Activated T-cell treated with anti-CD3 and anti-CD28 coated beads, Interleukin-2, amount 50 U/mL, for 1 hour (primary cell): Measurements from ENCODE around the gene PRDM16.

Experiments
- DNase-seq: peaks from one replicate; pipeline ENCODE4 v3.0.0-alpha.2; 2020

PRDM16 gene

DNA sequence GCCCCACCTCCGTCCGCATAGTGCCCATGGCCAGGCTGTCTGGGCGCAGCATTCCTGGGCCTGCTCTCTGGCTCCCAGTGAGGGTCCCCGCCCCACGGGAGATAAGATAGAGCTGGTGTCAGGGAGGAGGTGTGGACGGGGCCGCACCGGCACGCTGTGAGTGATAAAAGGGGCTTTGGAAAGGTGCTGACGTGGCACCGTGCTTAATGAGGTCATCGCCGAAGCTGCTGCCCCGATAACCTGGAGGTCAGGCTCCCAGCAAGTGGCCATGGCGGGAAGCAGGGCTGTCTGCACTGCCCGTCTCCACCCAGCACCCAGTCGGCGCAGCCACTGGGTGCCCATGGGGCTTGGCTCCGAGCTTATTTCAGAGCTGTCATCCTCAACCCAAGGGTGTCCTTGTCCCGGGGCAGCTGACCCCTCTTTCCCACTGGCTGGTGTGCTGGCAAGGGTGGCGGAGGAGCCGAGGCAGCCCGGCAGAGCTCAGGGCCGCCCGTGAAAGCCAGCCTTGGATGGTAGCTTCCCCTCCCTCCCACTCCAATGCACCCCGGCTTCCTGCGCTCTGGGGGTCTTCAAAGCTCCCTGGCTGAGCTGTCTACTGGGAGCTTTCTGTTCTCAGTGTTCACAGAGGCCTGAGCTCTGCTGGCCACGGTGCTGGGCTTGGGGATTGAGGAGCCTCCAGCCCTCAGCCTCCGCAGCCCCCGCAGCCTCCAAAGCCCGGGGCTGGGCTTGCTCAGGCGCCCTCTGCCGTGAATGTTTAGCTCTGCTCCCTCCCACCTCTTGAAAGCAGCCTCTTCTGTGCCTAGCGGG lies 280.4 kb downstream of the PRDM16 start:
- DNase-seq: no peak

- no peak for DNase-seq
These were observed 280.9 kb downstream of the PRDM16 start for GRCh38 chr1:3349968-3350299.

- DNase-seq: no peak
These were observed 281.7 kb downstream of the PRDM16 start for GRCh38 chr1:3350506-3351261.

GRCh38 chr1:3351449-3352298 lies 282.7 kb downstream of the PRDM16 start:
- no peak for DNase-seq

GRCh38 chr1:3352299-3352951 lies 283.4 kb downstream of the PRDM16 start:
- DNase-seq: no peak

- no peak for DNase-seq
These were observed 283.9 kb downstream of the PRDM16 start for GRCh38 chr1:3352952-3353331.

DNA sequence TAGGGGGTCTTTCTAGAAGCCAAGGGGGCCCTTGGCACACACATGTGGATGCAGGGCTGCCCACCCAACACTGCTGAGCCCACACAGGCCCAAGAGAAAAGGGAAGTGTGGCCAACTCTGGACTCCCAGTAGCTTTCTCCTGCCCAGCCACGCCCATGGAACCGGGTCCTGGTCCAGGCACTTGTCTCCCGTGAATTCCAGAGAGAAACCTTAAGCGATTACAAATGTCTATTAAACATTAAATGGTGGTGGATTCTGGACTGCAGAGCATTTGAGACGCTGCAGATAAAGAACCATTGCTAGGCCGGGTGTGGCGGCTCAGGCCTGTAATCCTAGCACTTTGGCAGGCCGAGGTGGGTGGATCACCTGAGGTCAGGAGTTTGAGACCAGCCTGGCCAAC lies 284.9 kb downstream of the PRDM16 start:
- DNase-seq: no peak

DNA sequence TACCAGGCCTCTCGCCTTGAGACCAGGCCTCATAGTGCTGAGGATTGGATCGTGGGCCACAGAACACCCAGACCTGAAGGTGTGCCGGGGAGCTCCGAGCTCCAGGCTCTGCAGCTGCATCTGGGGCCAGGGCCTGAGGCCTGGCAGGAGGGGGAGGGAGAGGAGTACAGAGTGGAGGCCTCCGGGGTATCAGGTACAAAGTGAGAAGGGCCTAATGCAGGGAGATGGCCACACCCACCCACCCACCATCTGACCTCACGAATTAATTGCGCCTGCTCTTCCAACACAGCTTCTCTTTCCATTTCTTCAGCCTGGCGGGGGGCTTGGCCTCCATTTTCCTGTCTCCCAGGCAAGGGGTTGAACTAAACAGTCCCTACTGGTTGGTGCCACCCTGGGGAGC lies 286.1 kb downstream of the PRDM16 start:
- DNase-seq: no peak

DNA sequence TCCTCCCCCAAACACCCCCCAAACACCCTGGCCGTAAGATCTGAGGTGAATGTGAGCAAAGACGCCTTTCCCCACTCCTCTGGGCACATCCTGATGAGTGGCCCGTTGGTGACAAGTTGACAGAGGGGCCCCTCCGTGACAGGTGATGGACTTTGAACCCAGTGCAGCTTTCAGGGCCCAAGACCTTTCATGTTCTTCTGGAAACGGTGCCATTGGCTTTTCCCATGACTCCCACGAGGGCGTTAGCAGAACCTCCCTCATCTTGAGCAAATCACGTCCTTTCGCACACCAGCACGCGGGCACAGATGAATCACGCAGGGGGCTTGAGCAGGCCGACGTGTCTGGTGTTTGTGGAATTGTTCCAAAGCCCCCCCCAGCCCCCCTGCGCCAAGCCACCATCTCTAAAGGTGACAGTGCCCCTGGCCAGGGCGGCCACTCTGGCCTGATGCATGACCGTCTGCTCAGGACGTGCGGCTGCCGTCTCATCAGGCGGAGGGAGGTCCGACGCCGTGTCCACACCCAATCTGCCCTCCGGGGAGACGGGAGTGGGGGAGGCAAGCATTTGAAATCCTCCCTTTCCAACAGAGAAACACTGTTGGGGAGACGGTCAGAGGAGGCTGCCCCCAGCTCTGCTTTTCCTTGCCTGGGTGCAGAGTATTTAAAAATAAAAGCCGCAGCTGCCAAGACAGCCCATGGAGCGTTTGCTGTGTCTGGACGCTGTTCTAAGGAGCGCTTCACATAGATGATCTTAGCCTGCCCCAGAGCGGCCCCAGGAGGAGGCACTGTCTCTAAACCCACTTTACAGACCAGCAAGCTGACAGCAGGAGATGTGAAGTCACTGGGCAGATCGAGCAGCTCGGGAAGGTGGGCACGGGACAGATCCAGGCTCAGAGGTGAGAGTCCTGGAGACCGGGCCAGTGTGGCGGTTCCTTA lies 287.2 kb downstream of the PRDM16 start:
- DNase-seq: no peak

DNA sequence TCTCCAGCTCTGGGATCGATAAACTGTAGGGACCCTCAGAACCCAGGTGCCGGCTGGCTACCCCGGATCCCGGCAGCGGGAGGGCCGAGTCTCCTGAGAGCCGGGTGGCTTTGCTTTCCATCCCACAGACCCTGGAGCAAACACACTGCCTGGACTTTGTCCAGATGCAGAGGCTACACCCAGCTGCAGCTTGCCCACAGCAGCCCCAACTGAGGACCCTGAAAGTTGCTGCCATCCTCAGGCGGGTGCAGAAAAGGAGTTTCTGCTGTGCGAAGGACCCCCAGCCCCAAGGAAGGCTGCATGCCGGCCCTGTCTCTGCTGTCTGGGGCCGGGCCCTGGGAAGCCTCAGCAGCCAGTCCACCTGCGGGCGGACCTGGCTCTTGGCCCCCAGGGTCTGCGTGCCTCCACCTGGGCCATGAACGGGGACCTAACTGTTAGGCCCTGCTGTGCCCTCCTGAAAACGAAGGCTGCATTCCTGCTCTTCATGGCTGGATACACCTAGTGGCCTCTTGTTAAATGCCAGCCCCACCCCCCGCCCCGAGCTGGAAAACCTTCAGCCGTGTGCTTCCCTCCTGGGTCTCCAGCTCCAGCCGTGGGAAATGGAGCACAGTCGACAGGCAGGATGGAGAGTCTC lies 287.9 kb downstream of the PRDM16 start:
- no peak for DNase-seq

DNA sequence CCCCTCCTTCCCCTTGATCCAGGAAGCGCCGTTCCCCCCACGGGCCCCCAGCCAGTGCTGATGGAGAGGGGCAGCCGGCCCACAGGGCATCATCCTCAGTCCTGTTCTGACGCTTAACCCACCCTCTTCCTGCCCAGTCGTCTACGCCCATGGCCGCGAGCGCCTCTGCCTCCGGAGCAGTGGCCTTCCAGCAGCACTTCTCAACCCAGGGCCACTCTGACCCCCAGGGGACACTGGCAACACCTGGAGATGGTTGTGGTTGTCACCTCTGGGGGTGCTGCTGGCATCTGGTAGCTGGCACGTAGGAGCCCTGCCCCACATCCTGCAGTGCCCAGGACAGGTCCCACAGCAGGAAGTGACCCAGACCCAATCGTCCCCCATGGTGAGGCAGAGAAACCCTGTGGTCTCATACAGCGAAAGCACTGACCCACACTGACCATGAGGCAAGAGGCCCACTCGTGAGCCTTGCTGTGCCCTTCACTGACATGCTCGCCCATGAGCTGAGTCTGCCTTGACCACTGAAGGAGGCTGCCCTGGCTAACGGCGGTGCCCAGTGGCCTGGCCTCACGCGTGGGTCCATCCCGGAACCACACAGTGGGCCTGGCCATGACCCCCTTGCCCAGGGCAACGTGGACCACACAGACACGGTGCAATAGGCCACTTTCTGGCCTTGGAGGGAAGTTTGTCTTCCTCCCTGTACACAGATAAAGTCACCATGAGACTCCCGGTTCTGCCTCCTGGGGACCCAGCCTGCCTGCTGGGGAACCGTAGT lies 288.7 kb downstream of the PRDM16 start:
- no peak for DNase-seq

DNA sequence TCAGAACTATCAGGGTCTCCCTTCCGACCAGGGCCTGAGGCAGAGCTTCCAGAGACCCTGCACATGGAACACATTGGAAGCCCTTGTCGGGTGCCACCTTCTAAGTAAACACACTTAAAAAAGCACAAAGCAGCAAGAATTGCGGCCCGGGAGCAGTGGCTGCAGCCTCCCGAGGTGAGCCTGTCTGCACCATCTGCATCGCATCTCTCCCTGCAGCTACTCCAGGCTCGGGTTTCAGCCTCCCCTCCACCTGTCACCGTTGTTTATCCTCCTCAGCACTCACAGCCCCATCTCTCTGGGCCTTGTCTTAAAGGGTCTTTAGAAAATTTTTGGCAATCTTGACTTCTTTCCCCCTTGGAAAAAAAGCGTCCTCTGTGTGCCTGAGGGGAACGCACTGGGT lies 290.3 kb downstream of the PRDM16 start:
- no peak for DNase-seq

- no peak for DNase-seq
These were observed 290.9 kb downstream of the PRDM16 start for GRCh38 chr1:3359756-3360440.

- no peak for DNase-seq
These were observed 291.7 kb downstream of the PRDM16 start for GRCh38 chr1:3360646-3361257.

DNA sequence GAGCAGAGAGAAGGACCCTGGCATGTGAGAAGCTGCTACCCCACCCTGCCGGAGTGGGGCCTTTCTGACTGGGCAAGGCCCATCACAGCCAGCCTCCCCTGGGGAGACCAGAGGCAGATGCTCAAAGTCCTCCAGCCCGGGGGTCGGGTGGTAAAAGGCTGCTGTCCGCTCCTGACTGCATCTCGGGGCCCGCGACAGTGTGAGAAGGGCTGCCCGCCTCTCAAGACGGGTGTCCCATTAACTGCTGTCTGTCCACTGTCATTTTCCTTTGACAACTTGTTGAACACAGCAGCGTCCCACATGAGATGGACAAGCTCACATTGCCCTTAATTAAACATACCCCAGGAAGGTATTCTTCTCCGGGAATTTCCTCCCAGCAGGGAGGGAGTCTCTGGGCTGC lies 294.0 kb downstream of the PRDM16 start:
- no peak for DNase-seq

DNA sequence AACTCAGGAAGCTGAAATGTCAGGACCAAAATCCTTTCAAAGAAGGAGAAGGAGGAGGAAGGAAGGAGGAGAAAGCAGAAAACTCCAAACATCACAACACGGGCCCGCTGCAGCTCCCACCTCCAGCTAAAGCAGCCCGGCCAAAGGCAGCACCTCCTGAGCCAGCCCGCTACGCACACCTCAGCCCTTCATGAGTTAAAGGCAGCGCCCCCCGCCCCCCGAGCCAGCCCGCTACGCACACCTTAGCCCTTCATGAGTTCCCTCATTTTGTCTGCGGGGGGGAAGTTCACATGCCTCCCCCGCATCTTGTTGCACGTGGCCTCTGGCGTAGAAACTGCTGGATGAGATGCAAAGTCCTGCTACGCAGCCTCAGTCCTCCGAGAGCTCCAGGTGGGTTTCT lies 294.8 kb downstream of the PRDM16 start:
- no peak for DNase-seq

DNA sequence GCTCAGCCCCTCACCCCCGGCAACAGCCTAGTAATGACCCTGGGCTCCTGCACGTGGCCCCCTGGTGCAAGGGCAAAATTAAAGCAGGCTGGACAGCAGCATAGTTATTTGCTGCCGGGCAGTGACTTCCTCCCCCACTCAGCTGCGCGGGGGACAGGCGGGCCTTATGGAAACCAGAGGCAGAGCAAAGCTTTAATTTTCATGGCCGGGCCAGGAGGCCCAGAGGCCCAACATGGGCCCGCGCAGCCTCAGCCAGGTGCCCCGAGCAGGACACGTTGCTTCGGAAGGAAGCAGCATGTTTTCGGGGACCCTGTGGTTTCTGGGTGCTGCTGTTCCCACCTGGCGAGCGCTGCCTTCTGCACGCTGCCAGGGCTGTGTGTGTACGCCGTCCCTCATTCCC lies 295.5 kb downstream of the PRDM16 start:
- no peak for DNase-seq

- DNase-seq: no peak
These were observed 296.0 kb downstream of the PRDM16 start for GRCh38 chr1:3364983-3365382.

- DNase-seq: no peak
These were observed 296.6 kb downstream of the PRDM16 start for GRCh38 chr1:3365523-3366125.
